ENCODE results near the gene LILRB1.
"Not testable (repeated sequence)": the region's sequence is repeated elsewhere in the genome, so short reads cannot be mapped to it uniquely, and the experiment has no call there.

GRCh38 chr19:54630262-54630661 is at the start of gene LILRB1:
- TF ChIP-seq CTCF (IDR thresholded peaks at IDR 0.05); POLR2A (IDR thresholded peaks at IDR 0.05; ENCODE audit: low read depth): not testable (repeated sequence)

Measured in esophagus muscularis mucosa (tissue), 3 donors.